HEK293 (cell line): ENCODE data around the gene ARHGAP23.
"Not testable (repeated sequence)": the region's sequence is repeated elsewhere in the genome, so short reads cannot be mapped to it uniquely, and the experiment has no call there.

Experiments used
- CTCF ChIA-PET: fragments of 350-600 bp; formaldehyde crosslinking; extraction: SDS; loops from one replicate; lab custom pipeline; 2021; ENCODE audit warnings: antibody characterized with exemption; lab: Yijun Ruan, JAX
- POLR2A ChIA-PET: fragments of 300-600 bp; formaldehyde crosslinking; extraction: SDS; loops from one replicate; lab custom pipeline; 2020; ENCODE audit warnings: antibody characterized with exemption, inconsistent platforms; lab: Yijun Ruan, JAX
- H3K27ac ChIP-seq: fragments of 200-500 bp; sonication (Bioruptor generic); 2 replicates; pipeline ENCODE4 v1.5.1; 2014; ENCODE audit warnings: low read depth, low read length, control low read depth, inconsistent platforms; ENCODE audit errors: extremely low read depth
- H3K36me3 ChIP-seq, 2 experiments: fragments of 200-500 bp in 1 of 2; sonication (Bioruptor generic) in 1 of 2; 1 replicate in 1 of 2; 2 replicates in 1 of 2; pipeline ENCODE4 v1.5.1; 2014 to 2017; ENCODE audit warnings: inconsistent platforms in 2 of 2, low read length in 2 of 2; ENCODE audit not compliant: control insufficient read depth in 2 of 2, insufficient read depth in 1 of 2
- H3K4me1 ChIP-seq: fragments of 200-500 bp; sonication (Bioruptor generic); 2 replicates; pipeline ENCODE4 v1.5.1; 2014; ENCODE audit warnings: mild to moderate bottlenecking, low read length, inconsistent platforms; ENCODE audit not compliant: control insufficient read depth, insufficient read depth
- H3K4me3 ChIP-seq: 2 replicates; pipeline ENCODE4 v1.5.1; 2011; ENCODE audit warnings: low read depth, mild to moderate bottlenecking, control low read depth, low read length, moderate library complexity
- H3K9me3 ChIP-seq: fragments of 200-500 bp; sonication (Bioruptor generic); 2 replicates; pipeline ENCODE4 v1.5.1; 2014; ENCODE audit warnings: low read depth, low read length, inconsistent platforms; ENCODE audit not compliant: control insufficient read depth, insufficient read depth
- ATF2 ChIP-seq: fragments of 450-650 bp; formaldehyde crosslinking; IDR thresholded peaks from 2 replicates; pipeline ENCODE4 v1.5.1; 2016; ENCODE audit warnings: missing biosample characterization, missing genetic modification characterization, low read depth
- CTCF ChIP-seq: fragments of 450-650 bp; formaldehyde crosslinking; IDR thresholded peaks from 2 replicates; pipeline ENCODE4 v1.5.1; 2016; ENCODE audit warnings: missing biosample characterization, missing genetic modification characterization
- GLIS1 ChIP-seq: fragments of 450-650 bp; formaldehyde crosslinking; IDR thresholded peaks from 2 replicates; pipeline ENCODE4 v1.5.1; 2016; ENCODE audit warnings: missing biosample characterization, missing genetic modification characterization
- KLF1 ChIP-seq: fragments of 450-650 bp; formaldehyde crosslinking; IDR thresholded peaks from 2 replicates; pipeline ENCODE4 v1.5.1; 2016; ENCODE audit warnings: missing biosample characterization, missing genetic modification characterization
- KLF17 ChIP-seq: fragments of 450-650 bp; formaldehyde crosslinking; IDR thresholded peaks from 2 replicates; pipeline ENCODE4 v1.5.1; 2016; ENCODE audit warnings: missing biosample characterization, missing genetic modification characterization
- PRDM10 ChIP-seq: fragments of 450-650 bp; formaldehyde crosslinking; IDR thresholded peaks from 2 replicates; pipeline ENCODE4 v1.5.1; 2016; ENCODE audit warnings: missing biosample characterization, missing genetic modification characterization
- ZIC2 ChIP-seq: fragments of 450-650 bp; formaldehyde crosslinking; IDR thresholded peaks from 2 replicates; pipeline ENCODE4 v1.5.1; 2016; ENCODE audit warnings: missing biosample characterization, missing genetic modification characterization
- ZNF37A ChIP-seq: fragments of 450-650 bp; IDR thresholded peaks from 2 replicates; pipeline ENCODE4 v1.5.1; 2018; ENCODE audit warnings: missing biosample characterization, missing genetic modification characterization
- ZNF449 ChIP-seq: fragments of 450-650 bp; formaldehyde crosslinking; IDR thresholded peaks from 2 replicates; pipeline ENCODE4 v1.5.1; 2017; ENCODE audit warnings: missing biosample characterization, mild to moderate bottlenecking, missing genetic modification characterization, moderate library complexity
- ZNF549 ChIP-seq: fragments of 450-650 bp; IDR thresholded peaks from 2 replicates; pipeline ENCODE4 v1.5.1; 2018; ENCODE audit warnings: missing biosample characterization, missing genetic modification characterization, mild to moderate bottlenecking, inconsistent platforms, moderate library complexity
- ZNF626 ChIP-seq: fragments of 450-650 bp; sonication (Bioruptor Pico); formaldehyde crosslinking; IDR thresholded peaks from 2 replicates; pipeline ENCODE4 v1.5.1; 2018; ENCODE audit warnings: missing biosample characterization, missing genetic modification characterization, inconsistent platforms
- ZNF654 ChIP-seq: fragments of 450-650 bp; formaldehyde crosslinking; IDR thresholded peaks from 2 replicates; pipeline ENCODE4 v1.5.1; 2016; ENCODE audit warnings: low read depth, missing biosample characterization, missing genetic modification characterization
- ZNF701 ChIP-seq: fragments of 450-650 bp; formaldehyde crosslinking; IDR thresholded peaks from 2 replicates; pipeline ENCODE4 v1.5.1; 2016; ENCODE audit warnings: missing biosample characterization, missing genetic modification characterization
- ZNF830 ChIP-seq: fragments of 450-650 bp; IDR thresholded peaks from 2 replicates; pipeline ENCODE4 v1.5.0; 2018; ENCODE audit warnings: missing biosample characterization, missing genetic modification characterization, low read depth, mild to moderate bottlenecking, moderate library complexity
- ZSCAN30 ChIP-seq: fragments of 450-650 bp; IDR thresholded peaks from 2 replicates; pipeline ENCODE4 v1.5.1; 2018; ENCODE audit warnings: missing biosample characterization, mild to moderate bottlenecking, missing genetic modification characterization, moderate library complexity

The ARHGAP23 gene

GRCh38 chr17:38482039-38482699 lies 53.9 kb downstream of the ARHGAP23 start:
- H3K36me3 ChIP-seq, H3K9me3 ChIP-seq, H3K4me3 ChIP-seq, H3K27ac ChIP-seq, H3K4me1 ChIP-seq: not testable (repeated sequence)
- TF ChIP-seq GLIS1 (tag by site-specific recombination), result peak; percentile 72
- peak; percentile 73 for TF ChIP-seq ZIC2 (tag by site-specific recombination)
- ChIA-PET CTCF (interaction anchor here (0.6 to 2.1 kb wide), 7 partner anchors 8 to 157 kb away, joined by 3 to 10 read pairs (median 5); no protein-coding TSS in a partner anchor), POLR2A (interaction anchor here (0.6 kb wide), 1 partner anchor 17 kb away, joined by 3 read pairs; no protein-coding TSS in a partner anchor)

GRCh38 chr17:38482700-38483043 lies 54.4 kb downstream of the ARHGAP23 start:
- CTCF ChIA-PET, result interaction anchor here (0.6 to 2.1 kb wide), 5 partner anchors 10 to 157 kb away, joined by 3 to 10 read pairs (median 6); no protein-coding TSS in a partner anchor
- H3K36me3 ChIP-seq, H3K4me1 ChIP-seq, H3K27ac ChIP-seq, POLR2A ChIA-PET, H3K9me3 ChIP-seq, H3K4me3 ChIP-seq: not testable (repeated sequence)

- TF ChIP-seq KLF17 (0 out of 2 replicates have a peak, but pooled peaks have one; percentile 40), KLF1 (tag by site-specific recombination) (peak; percentile 65; the same call in 1 of the 2 replicates), ZNF654 (tag by site-specific recombination) (peak; percentile 71), CTCF (tag by site-specific recombination) (peak; percentile 64), GLIS1 (tag by site-specific recombination) (peak; percentile 84), ZNF449 (peak; percentile 82; the same call in 1 of the 2 replicates)
- H3K36me3 ChIP-seq, H3K4me3 ChIP-seq, H3K9me3 ChIP-seq, H3K4me1 ChIP-seq, H3K27ac ChIP-seq, POLR2A ChIA-PET: not testable (repeated sequence)
- CTCF ChIA-PET, result interaction anchor here (0.7 to 9.2 kb wide), 16 partner anchors 30 to 185 kb away, joined by 3 to 145 read pairs (median 4); no protein-coding TSS in a partner anchor
Observed at GRCh38 chr17:38484242-38485145, 56.2 kb downstream of the ARHGAP23 start.

- H3K4me3 ChIP-seq, result no peak overlapping the region
- H3K36me3 ChIP-seq, result no peaks in the 10 kb centered on the region
- no peaks in the 10 kb centered on the region for H3K4me1 ChIP-seq
- H3K27ac ChIP-seq, result no peak overlapping the region
- no peaks in the 10 kb centered on the region for H3K9me3 ChIP-seq
- ChIA-PET CTCF (interaction anchor here (0.6 to 9.2 kb wide), 16 partner anchors 30 to 181 kb away, joined by 3 to 145 read pairs (median 4); no protein-coding TSS in a partner anchor), POLR2A (no interaction called here)
- TF ChIP-seq ZNF830 (tag by site-specific recombination), result no peak
- TF ChIP-seq ZNF549 (tag by site-specific recombination), result no peak
- no peak for TF ChIP-seq ATF2
- no peak for TF ChIP-seq ZSCAN30 (tag by site-specific recombination)
- no peak for TF ChIP-seq ZNF37A (tag by site-specific recombination)
- TF ChIP-seq ZNF701 (tag by site-specific recombination), result no peak
- peak; percentile 49; the same call in 1 of the 2 replicates for TF ChIP-seq PRDM10 (tag by site-specific recombination)
- no peak for TF ChIP-seq ZNF626 (tag by site-specific recombination)
Observed at GRCh38 chr17:38485146-38485468, 56.8 kb downstream of the ARHGAP23 start.
